ENCODE data around the gene ANXA8. TPM values are rescaled to one million over a fixed set of nuclear protein-coding genes. Genes with fewer than 3 reads are reported as not detected.
"Not testable (repeated sequence)": the region's sequence is repeated elsewhere in the genome, so short reads cannot be mapped to it uniquely, and the experiment has no call there.

The ANXA8 gene
- total RNA-seq, 3 donors from 2014 or later (not counting 1 experiment from before 2014, with no cell fraction given): not detected

- Mint-ChIP-seq H3K4me1 (no peaks in the 10 kb centered on the region), H3K36me3 (no peaks in the 10 kb centered on the region), H3K9me3 (no peaks in the 10 kb centered on the region), H3K27me3 (ENCODE audit: low read depth in 2 of 2) (peaks cover 0 to 3% of the 10 kb centered on the region in 2 donors), H3K27ac (no peak overlapping the region), H3K4me3 (no peak overlapping the region)
- Histone ChIP-seq H3K36me3 (ENCODE audit: control insufficient read depth, insufficient read depth, low read length) (no peaks in the 10 kb centered on the region), H3K4me3 (ENCODE audit: low read length) (no peak overlapping the region), H3K27me3 (ENCODE audit: control insufficient read depth, insufficient read depth, low read length) (no peaks in the 10 kb centered on the region), H3K4me1 (ENCODE audit: control insufficient read depth, insufficient read depth, low read length) (no peaks in the 10 kb centered on the region), H3K27ac (ENCODE audit: low read length) (no peak overlapping the region), H3K9me3 (ENCODE audit: control insufficient read depth, insufficient read depth, low read length) (no peaks in the 10 kb centered on the region)
- DNase-seq: no peak
- intact Hi-C loops (cut with micrococcal nuclease): no loop called here
- no peak for TF ChIP-seq CTCF (IDR thresholded peaks at IDR 0.05)
- ATAC-seq: no peak
- 81% methylated on average over 6 of the region's 6 CpGs for whole genome bisulfite sequencing (ENCODE audit: insufficient coverage)
Measured at GRCh38 chr10:47456794-47457527, 27.0 kb downstream of the ANXA8 start.

- intact Hi-C loops (cut with micrococcal nuclease): no loop called here
- WGBS (ENCODE audit: insufficient coverage): 88% methylated on average over 7 of the region's 8 CpGs
- Histone ChIP-seq H3K4me1 (ENCODE audit: control insufficient read depth, insufficient read depth, low read length) (no peaks in the 10 kb centered on the region), H3K27ac (ENCODE audit: low read length) (no peak overlapping the region), H3K36me3 (ENCODE audit: control insufficient read depth, insufficient read depth, low read length) (no peaks in the 10 kb centered on the region), H3K9me3 (ENCODE audit: control insufficient read depth, insufficient read depth, low read length) (no peaks in the 10 kb centered on the region), H3K4me3 (ENCODE audit: low read length) (no peak overlapping the region), H3K27me3 (ENCODE audit: control insufficient read depth, insufficient read depth, low read length) (no peaks in the 10 kb centered on the region)
- Mint-ChIP-seq H3K4me1 (no peaks in the 10 kb centered on the region), H3K27ac (no peak overlapping the region), H3K27me3 (ENCODE audit: low read depth in 2 of 2) (peaks cover 0 to 3% of the 10 kb centered on the region in 2 donors), H3K9me3 (no peaks in the 10 kb centered on the region), H3K4me3 (no peak overlapping the region), H3K36me3 (no peaks in the 10 kb centered on the region)
- DNase-seq: no peak
- no peak for ATAC-seq
- TF ChIP-seq CTCF (IDR thresholded peaks at IDR 0.05): no peak
Measured at GRCh38 chr10:47456079-47456785, 27.7 kb downstream of the ANXA8 start.

DNA sequence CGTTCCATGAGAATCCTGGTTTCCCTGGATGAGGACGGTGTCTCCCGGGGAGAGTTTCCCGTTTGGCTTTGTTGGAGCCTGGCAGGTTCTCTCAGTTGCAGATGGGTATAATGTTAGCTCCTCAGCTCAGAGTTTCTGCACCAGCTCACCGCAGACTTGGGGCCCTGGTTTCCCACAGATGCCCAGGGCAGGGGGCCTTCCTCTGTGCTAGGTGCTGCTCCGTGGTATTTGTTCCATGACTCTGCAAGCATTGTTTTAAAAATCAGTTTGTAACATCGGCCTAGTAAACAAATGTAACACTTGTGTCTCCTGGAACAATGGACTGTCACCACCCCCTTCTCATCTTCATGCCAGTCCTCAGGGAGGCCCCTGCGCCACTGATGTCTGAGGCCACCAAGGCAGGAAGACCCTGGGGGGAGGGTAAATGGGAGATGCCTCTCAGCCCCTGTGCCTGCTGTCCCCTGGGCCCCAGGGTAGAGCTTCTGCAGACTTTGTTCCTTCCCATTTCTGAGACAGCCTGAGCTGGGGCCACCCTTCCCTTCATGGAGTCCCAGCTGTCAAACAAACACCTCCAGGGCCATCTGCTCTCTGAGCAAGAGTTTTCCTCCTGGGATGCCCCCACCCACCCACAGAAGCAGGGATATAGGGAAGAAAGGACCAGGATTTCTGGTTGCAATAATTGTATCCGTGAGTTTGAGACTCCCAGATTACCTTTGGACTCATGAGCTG is 28.4 kb downstream of the ANXA8 start:
- H3K4me3 ChIP-seq (ENCODE audit: low read length); H3K36me3 ChIP-seq (ENCODE audit: control insufficient read depth, insufficient read depth, low read length); intact Hi-C loops (cut with micrococcal nuclease); H3K27me3 ChIP-seq (ENCODE audit: control insufficient read depth, insufficient read depth, low read length); H3K27me3 Mint-ChIP-seq (ENCODE audit: low read depth in 2 of 2); H3K9me3 ChIP-seq (ENCODE audit: control insufficient read depth, insufficient read depth, low read length); H3K4me3 Mint-ChIP-seq; H3K4me1 Mint-ChIP-seq; H3K36me3 Mint-ChIP-seq; H3K4me1 ChIP-seq (ENCODE audit: control insufficient read depth, insufficient read depth, low read length); H3K27ac ChIP-seq (ENCODE audit: low read length); H3K27ac Mint-ChIP-seq; DNase-seq; H3K9me3 Mint-ChIP-seq; ATAC-seq: not testable (repeated sequence)
- 37% methylated on average over 8 of the region's 9 CpGs for WGBS (ENCODE audit: insufficient coverage)

GRCh38 chr10:47454780-47455058 is 29.2 kb downstream of the ANXA8 start:
- Mint-ChIP-seq H3K36me3 (no peaks in the 10 kb centered on the region), H3K27ac (no peak overlapping the region), H3K27me3 (ENCODE audit: low read depth in 2 of 2) (peaks cover 0 to 3% of the 10 kb centered on the region in 2 donors), H3K4me1 (no peaks in the 10 kb centered on the region), H3K9me3 (no peaks in the 10 kb centered on the region), H3K4me3 (no peak overlapping the region)
- H3K4me1 ChIP-seq (ENCODE audit: control insufficient read depth, insufficient read depth, low read length): no peaks in the 10 kb centered on the region
- WGBS (ENCODE audit: insufficient coverage): 85% methylated on average over 3 of the region's 3 CpGs
- no peaks in the 10 kb centered on the region for H3K27me3 ChIP-seq (ENCODE audit: control insufficient read depth, insufficient read depth, low read length)
- no peak for TF ChIP-seq CTCF (IDR thresholded peaks at IDR 0.05)
- no peak overlapping the region for H3K4me3 ChIP-seq (ENCODE audit: low read length)
- intact Hi-C loops (cut with micrococcal nuclease): no loop called here
- ATAC-seq: no peak
- DNase-seq: no peak
- no peaks in the 10 kb centered on the region for H3K9me3 ChIP-seq (ENCODE audit: control insufficient read depth, insufficient read depth, low read length)
- H3K36me3 ChIP-seq (ENCODE audit: control insufficient read depth, insufficient read depth, low read length): no peaks in the 10 kb centered on the region
- H3K27ac ChIP-seq (ENCODE audit: low read length): no peak overlapping the region
